ENCODE results near the gene LZTR1.
"Not testable (repeated sequence)": the region's sequence is repeated elsewhere in the genome, so short reads cannot be mapped to it uniquely, and the experiment has no call there.

LZTR1 gene

DNA sequence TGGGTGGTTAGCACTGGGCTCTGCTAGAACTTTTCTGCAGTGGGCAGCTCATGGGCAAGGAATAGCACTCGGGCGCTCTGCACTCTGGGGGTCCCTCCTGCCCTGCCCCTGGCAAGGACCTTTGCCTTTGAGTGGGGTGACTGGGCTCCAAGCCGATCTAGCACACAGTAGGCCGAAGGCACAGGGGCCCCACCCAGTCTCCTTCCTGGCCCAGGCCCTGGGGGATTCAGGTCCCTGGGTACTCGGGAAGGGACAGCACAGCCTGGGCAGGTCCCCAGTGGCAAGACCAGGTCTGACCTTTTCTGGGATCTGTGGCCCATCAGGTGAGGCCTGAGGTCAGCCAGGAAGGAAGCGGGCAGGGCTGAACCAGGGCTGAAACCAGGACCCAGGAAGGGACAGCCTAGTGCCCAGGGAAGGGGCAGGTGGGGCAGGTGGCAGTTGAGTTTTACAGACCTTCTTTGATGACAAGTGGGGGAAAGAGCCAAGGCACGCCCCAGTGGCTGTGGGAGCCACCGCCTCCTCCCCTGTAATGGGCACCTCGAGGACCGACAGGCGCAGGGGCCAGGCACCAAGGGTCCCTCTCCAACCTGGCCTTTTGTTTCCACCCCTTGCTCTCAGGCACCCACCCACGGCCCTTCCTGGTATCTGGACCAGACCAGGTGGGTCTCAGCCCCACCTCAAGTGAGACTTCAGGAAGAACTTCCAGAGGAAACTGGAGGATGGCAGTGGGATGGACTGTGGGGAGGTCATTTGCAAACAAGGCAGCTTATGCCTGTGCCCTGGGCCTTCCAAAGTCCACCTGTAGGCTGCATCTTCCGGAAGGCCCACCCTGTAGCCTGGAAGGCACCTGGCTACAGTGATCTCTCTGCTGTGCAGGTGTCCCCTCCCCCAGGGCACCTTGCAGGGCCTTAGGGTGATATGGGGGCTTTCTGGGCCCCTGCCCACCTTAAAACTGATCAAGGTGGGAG lies 15.9 kb upstream of the LZTR1 start:
- DNase-seq (ENCODE audit: low read depth), result no peak

GRCh38 chr22:20966883-20967696 lies 15.0 kb upstream of the LZTR1 start, which contains the start of gene AIFM3:
Gene AIFM3 (plus strand): TSS chr22:20967255. CDS start chr22:20967945, 690 bp downstream.
- no peak for DNase-seq (ENCODE audit: low read depth)

- no peak for DNase-seq (ENCODE audit: low read depth)
Measured at GRCh38 chr22:20967697-20968211, 14.3 kb upstream of the LZTR1 start.

- DNase-seq (ENCODE audit: low read depth), result no peak
Measured at GRCh38 chr22:20968281-20968977, 13.7 kb upstream of the LZTR1 start.

DNA sequence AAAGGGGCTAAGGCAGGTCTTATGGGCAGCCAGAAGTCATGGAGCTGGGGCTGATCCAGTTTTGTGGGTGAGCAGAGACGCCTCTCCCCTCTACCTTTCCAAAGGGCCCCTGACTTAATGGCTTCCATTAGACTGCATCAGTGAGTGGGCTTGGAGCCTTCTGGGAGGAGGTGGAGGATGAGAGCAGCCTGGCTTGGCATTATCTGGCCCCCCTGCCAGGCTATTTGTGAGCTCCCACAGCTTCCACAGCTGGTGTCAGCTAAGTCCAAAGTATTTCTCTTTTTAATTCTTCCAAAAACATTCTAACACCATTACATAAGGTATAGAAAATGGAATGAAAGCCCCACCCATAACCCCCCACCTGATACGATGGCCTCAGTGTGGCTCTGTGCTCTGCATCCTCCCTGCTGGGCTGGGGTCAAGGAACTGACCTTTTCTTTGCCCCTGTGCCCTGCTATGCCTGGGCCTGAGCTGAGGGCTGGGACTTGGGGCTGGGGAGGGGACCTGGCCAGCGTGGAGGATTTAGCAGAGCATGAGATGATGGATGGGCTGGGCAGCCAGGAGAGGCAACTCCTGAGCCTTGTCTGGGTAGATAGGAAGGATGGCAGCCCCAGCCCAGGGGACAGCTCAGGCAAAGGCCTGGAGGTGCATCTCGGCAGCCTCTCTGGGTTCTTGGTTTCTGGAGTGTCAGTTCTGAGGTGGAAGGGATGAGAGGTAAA lies 11.0 kb upstream of the LZTR1 start:
- no peak for DNase-seq (ENCODE audit: low read depth)

GRCh38 chr22:20972014-20972694 lies 9.9 kb upstream of the LZTR1 start:
- not testable (repeated sequence) for DNase-seq (ENCODE audit: low read depth)

GRCh38 chr22:20972933-20973577 lies 9.0 kb upstream of the LZTR1 start:
- no peak for DNase-seq (ENCODE audit: low read depth)

- DNase-seq (ENCODE audit: low read depth), result no peak
Measured at GRCh38 chr22:20973634-20974286, 8.3 kb upstream of the LZTR1 start.

DNA sequence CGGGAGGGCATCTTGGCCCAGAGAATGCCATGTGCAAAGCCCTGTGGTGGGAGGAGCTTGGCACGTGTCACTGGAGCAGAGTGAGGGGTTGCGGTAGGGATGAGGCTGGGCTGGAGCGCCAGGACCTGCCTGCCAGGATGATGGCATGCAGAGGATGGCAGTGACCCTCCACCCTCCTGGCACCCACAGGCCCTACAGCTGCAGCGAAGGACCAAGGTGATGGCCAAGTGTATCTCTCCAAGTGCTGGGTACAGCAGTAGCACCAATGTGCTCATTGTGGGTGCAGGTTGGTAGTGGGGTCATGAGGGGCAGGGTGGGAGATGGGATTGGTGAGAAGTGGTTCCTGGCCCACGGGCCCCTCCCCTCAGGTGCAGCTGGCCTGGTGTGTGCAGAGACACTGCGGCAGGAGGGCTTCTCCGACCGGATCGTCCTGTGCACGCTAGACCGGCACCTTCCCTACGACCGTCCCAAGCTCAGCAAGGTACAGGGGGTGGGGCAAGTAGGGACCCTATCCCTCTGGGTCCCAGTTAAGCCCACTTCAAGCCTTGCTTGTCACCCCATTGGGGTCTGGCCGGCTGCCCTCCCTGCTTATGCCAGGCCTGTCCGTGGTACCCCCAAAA lies 7.7 kb upstream of the LZTR1 start:
- DNase-seq (ENCODE audit: low read depth), result no peak

DNA sequence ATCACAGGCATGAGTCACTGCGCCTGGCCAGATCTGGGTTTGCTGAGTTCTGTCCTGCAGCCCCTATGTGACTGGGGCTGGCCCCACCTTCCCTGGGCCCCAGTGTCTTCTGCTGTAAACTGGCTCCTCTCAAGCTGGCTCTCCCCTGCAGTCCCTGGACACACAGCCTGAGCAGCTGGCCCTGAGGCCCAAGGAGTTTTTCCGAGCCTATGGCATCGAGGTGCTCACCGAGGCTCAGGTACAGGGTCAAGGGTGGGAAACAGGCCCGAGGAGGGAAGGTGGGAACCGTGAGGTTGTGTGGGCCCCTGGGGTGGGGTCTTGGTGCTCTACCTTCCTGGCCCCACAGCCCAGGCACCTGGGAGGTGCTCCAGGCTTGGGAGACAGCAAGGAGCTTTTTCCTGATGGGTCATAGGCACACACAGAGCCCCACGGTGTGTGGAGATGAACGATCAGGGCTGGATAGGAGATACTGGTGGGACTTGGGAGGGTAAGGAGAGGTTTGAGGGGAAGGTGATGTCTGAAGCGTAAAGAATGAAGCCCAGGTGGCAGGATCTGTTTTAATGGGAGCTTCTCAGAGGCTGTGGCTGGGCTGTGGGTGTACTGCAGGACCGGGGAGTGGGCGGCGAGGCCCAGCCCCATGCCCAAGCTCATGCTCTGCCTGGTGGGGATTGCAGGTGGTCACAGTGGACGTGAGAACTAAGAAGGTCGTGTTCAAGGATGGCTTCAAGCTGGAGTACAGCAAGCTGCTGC lies 6.4 kb upstream of the LZTR1 start:
- no peak for DNase-seq (ENCODE audit: low read depth)

- DNase-seq (ENCODE audit: low read depth), result no peak
Measured at GRCh38 chr22:20976291-20976877, 5.7 kb upstream of the LZTR1 start.

DNA sequence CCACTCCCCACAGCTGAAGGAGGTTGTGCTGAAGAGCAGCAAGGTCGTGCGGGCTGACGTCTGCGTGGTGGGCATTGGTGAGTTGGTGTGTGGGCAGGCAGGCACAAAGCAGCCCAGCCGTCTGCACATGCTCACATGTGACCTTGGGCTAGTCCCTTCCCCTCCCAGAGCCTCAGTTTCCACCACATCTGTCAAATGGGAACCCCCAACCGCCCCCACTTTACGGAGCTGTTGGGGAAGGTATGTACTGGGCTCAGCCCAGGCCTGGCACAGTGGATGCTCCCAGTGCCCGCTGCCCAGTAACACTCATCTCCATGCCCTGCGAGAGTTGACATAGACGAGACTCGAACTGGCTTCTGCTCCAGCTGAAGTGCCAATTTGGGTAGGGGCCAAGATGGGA lies 5.1 kb upstream of the LZTR1 start:
- no peak for DNase-seq (ENCODE audit: low read depth)

DNA sequence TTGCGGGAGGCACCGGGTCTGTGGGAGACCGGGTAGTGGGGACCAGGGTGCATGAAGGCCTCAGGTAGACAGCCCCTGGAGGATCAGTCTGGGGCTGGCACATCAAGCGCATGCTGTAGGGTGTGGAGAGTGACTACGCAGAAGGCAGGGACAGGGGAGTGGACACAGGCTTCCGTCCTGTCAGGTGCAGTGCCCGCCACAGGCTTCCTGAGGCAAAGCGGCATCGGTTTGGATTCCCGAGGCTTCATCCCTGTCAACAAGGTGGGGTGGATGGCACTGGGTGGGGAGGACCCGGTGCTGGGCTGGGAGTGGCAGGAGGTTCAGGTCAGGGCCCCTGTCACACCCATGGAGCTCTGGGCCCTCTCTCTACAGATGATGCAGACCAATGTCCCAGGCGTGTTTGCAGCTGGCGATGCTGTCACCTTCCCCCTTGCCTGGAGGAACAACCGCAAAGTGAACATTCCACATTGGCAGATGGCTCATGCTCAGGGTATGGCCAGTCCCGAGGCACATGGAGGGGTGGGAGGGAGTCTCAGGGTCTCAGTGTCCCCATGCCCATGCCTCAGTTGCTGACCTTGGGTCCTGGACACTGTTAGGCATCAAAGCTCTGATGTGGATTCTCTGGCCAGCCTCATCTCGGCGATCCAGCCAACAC lies 4.5 kb upstream of the LZTR1 start:
- DNase-seq (ENCODE audit: low read depth), result no peak

- DNase-seq (ENCODE audit: low read depth), result no peak
Measured at GRCh38 chr22:20978419-20978818, 3.7 kb upstream of the LZTR1 start.

DNA sequence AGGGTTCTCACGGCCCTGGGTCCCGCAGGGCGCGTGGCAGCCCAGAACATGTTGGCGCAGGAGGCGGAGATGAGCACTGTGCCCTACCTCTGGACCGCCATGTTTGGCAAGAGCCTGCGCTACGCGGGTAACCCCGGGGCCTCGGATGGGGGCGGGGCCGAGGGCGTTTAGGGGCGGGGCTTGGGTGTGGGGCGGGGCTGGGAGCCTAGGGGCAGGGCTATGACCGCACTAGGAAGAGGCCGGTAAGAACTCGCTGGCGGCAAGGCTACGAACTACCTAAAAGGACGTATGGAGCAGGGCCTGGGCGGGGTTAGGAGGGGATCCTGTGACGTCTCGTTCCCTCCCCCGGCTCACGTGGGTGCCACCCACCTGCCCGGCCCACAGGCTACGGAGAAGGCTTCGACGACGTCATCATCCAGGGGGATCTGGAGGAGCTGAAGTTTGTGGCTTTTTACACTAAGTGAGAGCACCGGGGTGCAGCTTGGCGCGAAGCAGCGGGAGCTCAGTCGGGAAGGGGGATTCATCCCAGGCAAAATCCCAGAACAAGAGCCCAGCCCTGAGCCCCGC lies 2.8 kb upstream of the LZTR1 start:
- DNase-seq (ENCODE audit: low read depth), result no peak

GRCh38 chr22:20979940-20980453 lies 2.1 kb upstream of the LZTR1 start:
- no peak for DNase-seq (ENCODE audit: low read depth)

GRCh38 chr22:20980523-20980922 lies 1.6 kb upstream of the LZTR1 start:
- DNase-seq (ENCODE audit: low read depth), result no peak
